EH (cell line): Measurements from ENCODE around the gene SEMA4B.
A peak's percentile ranks its signal among the peaks of the same experiment; 100 is the strongest.
"Not testable (repeated sequence)": the region's sequence is repeated elsewhere in the genome, so short reads cannot be mapped to it uniquely, and the experiment has no call there.

Experiments used
- DNase-seq: peaks from one replicate; pipeline ENCODE4 v3.0.0-alpha.2; 2015; ENCODE audit warnings: low read depth

SEMA4B gene

GRCh38 chr15:90257776-90258175 lies 56.6 kb downstream of the SEMA4B start:
- no peak for DNase-seq

GRCh38 chr15:90259524-90259923 lies 58.4 kb downstream of the SEMA4B start:
- DNase-seq = no peak

- DNase-seq = not testable (repeated sequence)
Measured at GRCh38 chr15:90260731-90261130, 59.6 kb downstream of the SEMA4B start.

- peak; percentile 19 for DNase-seq
Measured at GRCh38 chr15:90261811-90262210, 60.7 kb downstream of the SEMA4B start.

- no peak for DNase-seq
Measured at GRCh38 chr15:90262426-90262825, 61.3 kb downstream of the SEMA4B start.

GRCh38 chr15:90264671-90265070 lies 63.5 kb downstream of the SEMA4B start:
- DNase-seq = peak; percentile 8

- peak; percentile 91 for DNase-seq
Measured at GRCh38 chr15:90265271-90266060, 64.3 kb downstream of the SEMA4B start, which contains the start of gene NGRN. TSS of gene NGRN (plus strand) at chr15:90265672. CDS start at chr15:90265713, 41 bp downstream.

- peak; percentile 56 for DNase-seq
Measured at GRCh38 chr15:90266061-90266431, 64.9 kb downstream of the SEMA4B start.

GRCh38 chr15:90266485-90266884 lies 65.4 kb downstream of the SEMA4B start:
- peak; percentile 44 for DNase-seq

- no peak for DNase-seq
Measured at GRCh38 chr15:90268415-90268814, 67.3 kb downstream of the SEMA4B start.

GRCh38 chr15:90270502-90271150 lies 69.5 kb downstream of the SEMA4B start:
- no peak for DNase-seq

GRCh38 chr15:90271459-90272166 lies 70.5 kb downstream of the SEMA4B start:
- no peak for DNase-seq

- DNase-seq = not testable (repeated sequence)
Measured at GRCh38 chr15:90278467-90278866, 77.3 kb downstream of the SEMA4B start.
